SW 1271 (cell line): Measurements from ENCODE around the gene ASB3.

Experiments used
- DNase-seq, 2 experiments: peaks; one replicate each; lab custom pipeline; 2025; lab: John Stamatoyannopoulos, UW

ASB3 gene

GRCh38 chr2:53646788-53647187 is 140.0 kb downstream of the ASB3 start:
- DNase-seq, result no peak

GRCh38 chr2:53641290-53641689 is 145.5 kb downstream of the ASB3 start:
- DNase-seq, result no peak

- no peak for DNase-seq
Measured at GRCh38 chr2:53640466-53640865, 146.3 kb downstream of the ASB3 start.

GRCh38 chr2:53636596-53636995 is 150.2 kb downstream of the ASB3 start:
- DNase-seq, result no peak

- no peak for DNase-seq
Measured at GRCh38 chr2:53636109-53636508, 150.6 kb downstream of the ASB3 start.

GRCh38 chr2:53635694-53636093 is 151.1 kb downstream of the ASB3 start:
- no peak for DNase-seq

- DNase-seq, result no peak
Measured at GRCh38 chr2:53633441-53633840, 153.3 kb downstream of the ASB3 start.

- no peak for DNase-seq
Measured at GRCh38 chr2:53632714-53633113, 154.0 kb downstream of the ASB3 start.

GRCh38 chr2:53632126-53632460 is 154.7 kb downstream of the ASB3 start:
- DNase-seq, result no peak

GRCh38 chr2:53631313-53632125 is 155.2 kb downstream of the ASB3 start:
- DNase-seq, result no peak

- no peak for DNase-seq
Measured at GRCh38 chr2:53630026-53630606, 156.6 kb downstream of the ASB3 start.

- no peak for DNase-seq
Measured at GRCh38 chr2:53629501-53629900, 157.3 kb downstream of the ASB3 start.

- no peak for DNase-seq
Measured at GRCh38 chr2:53629001-53629400, 157.8 kb downstream of the ASB3 start.

- DNase-seq, result no peak
Measured at GRCh38 chr2:53622141-53622540, 164.6 kb downstream of the ASB3 start.

- DNase-seq, result no peak
Measured at GRCh38 chr2:53620981-53621380, 165.8 kb downstream of the ASB3 start.
